Adrenal gland (tissue), 12 donors: ENCODE data around the gene COL23A1. TPM values are rescaled to one million over a fixed set of nuclear protein-coding genes. Genes with fewer than 3 reads are reported as not detected.

ENCODE experiments used
- DNase-seq, 7 donors: peaks; one replicate each; pipeline ENCODE4 v3.0.0-alpha.2; 2019 to 2020
- H3K27ac ChIP-seq, 5 donors: fragments of 200-600 bp; sonication (generic) in 4 of 5; 1 replicate in 3 of 5; 2 replicates in 2 of 5; pipeline versions ENCODE4 v1.5.1 to v1.8.0; 2016 to 2020; ENCODE audit warnings: mild to moderate bottlenecking in 1 of 5
- H3K27me3 ChIP-seq: fragments of 200-600 bp; 2 replicates; pipeline ENCODE4 v1.8.0; 2021
- H3K36me3 ChIP-seq, 2 donors: fragments of 200-600 bp; replicated peaks in 1 of 2; 1 replicate in 1 of 2; 2 replicates in 1 of 2; pipeline versions ENCODE4 v1.5.1 to v1.8.0; 2018 to 2022
- H3K4me1 ChIP-seq, 2 donors: fragments of 200-600 bp; replicated peaks in 1 of 2; 1 replicate in 1 of 2; 2 replicates in 1 of 2; pipeline versions ENCODE4 v1.5.1 to v1.8.0; 2018 to 2021
- H3K4me3 ChIP-seq, 4 donors: fragments of 200-600 bp; sonication (generic) in 3 of 4; one replicate each; pipeline ENCODE4 v1.5.1; 2016 to 2018
- H3K9me3 ChIP-seq, 3 donors: fragments of 200-600 bp; sonication (generic) in 1 of 3; replicated peaks in 1 of 3; 1 replicate in 2 of 3; 2 replicates in 1 of 3; pipeline versions ENCODE4 v1.5.1 to v1.8.0; 2016 to 2021
- POLR2A ChIP-seq, 2 donors: fragments of 450-650 bp; IDR thresholded peaks; one replicate each; pipeline ENCODE4 v1.6.1; 2017; ENCODE audit warnings: antibody characterized with exemption in 2 of 2, mild to moderate bottlenecking in 2 of 2, moderate library complexity in 1 of 2
- WGBS, 4 donors: extraction: QIAGEN DNeasy Blood & Tissue Kit in 2 of 4; methylation state at CpG; one replicate each; pipeline versions ENCODE4 v1.1.5 to v1.1.7; 2013 to 2017; 5-methylcytosine and 5-hydroxymethylcytosine counted together
- intact Hi-C, 2 donors: fragments of 100-400 bp; cut with DNase I; formaldehyde crosslinking; loops; one replicate each; pipeline versions ENCODE4 v1.14.1 to v1.15.0; 2022 to 2023
- polyA plus RNA-seq, 3 donors: library from polyadenylated mRNA; stranded (reverse); fragments of 200-250 nt in 2 of 3; fragments of 350-450 nt in 1 of 3; fragmentation: Illumina TruSeq in 1 of 3; extraction: RNeasy Lipid Tissue Mini Kit (QIAGEN cat#74804) in 1 of 3; gene quantifications; one replicate each; pipeline ENCODE4 v1.2.3, GENCODE V29; 2013 to 2014
- total RNA-seq, 9 donors: library from RNA; depleted of rRNA in 4 of 9; stranded (reverse); fragments of >200 nt in 4 of 9; fragments of 120-200 nt in 1 of 9; fragmentation: NEBNext Ultra II Directional in 1 of 9; extraction: Animal tissue kit (Norgen Biotek cat#: 25700) in 1 of 9; gene quantifications; one replicate each; pipeline versions ENCODE4 v1.1.0 to v1.2.4, GENCODE V29; 2013 to 2023
- TF ChIP-seq, protein P1 (sequence below), 6 experiments: fragments of 450-650 bp in 4 of 6; fragments of 200-600 bp in 2 of 6; sonication (generic) in 1 of 6; IDR thresholded peaks; 1 replicate in 5 of 6; 2 replicates in 1 of 6; pipeline versions ENCODE4 v1.5.1 to v1.8.0; 2016 to 2021; ENCODE audit warnings: antibody characterized with exemption in 6 of 6, mild to moderate bottlenecking in 2 of 6, moderate library complexity in 1 of 6
- donor health status: healthy with polysubstance abuse.
- donor health status: Bipolar disorder and iron deficiency.
- donor health status: DM: yes; HTN: yes; CAD: no.
- donor health status: DM: no; HTN: no; CAD: no.
- donor health status: DM: no; HTN: no; CAD: no.
- donor health status: DM: yes; HTN: yes; CAD: no.

The COL23A1 gene
- total and polyA plus RNA-seq, 12 donors, result 0.09 to 4.4 (median 0.88) TPM

GRCh38 chr5:178428341-178429155, 161.6 kb downstream of the COL23A1 start:
- Histone ChIP-seq H3K27me3 (no peaks in the 10 kb centered on the region), H3K27ac (peak overlapping the region in 2 of 5 donors; percentile 8 to 83), H3K4me1 (no peaks in the 10 kb centered on the region), H3K36me3 (no peaks in the 10 kb centered on the region), H3K9me3 (no peaks in the 10 kb centered on the region), H3K4me3 (no peak overlapping the region)
- intact Hi-C loops, result no loop called here
- no peak for TF ChIP-seq POLR2A (IDR thresholded peaks at IDR 0.05)
- TF ChIP-seq, protein P1, sequence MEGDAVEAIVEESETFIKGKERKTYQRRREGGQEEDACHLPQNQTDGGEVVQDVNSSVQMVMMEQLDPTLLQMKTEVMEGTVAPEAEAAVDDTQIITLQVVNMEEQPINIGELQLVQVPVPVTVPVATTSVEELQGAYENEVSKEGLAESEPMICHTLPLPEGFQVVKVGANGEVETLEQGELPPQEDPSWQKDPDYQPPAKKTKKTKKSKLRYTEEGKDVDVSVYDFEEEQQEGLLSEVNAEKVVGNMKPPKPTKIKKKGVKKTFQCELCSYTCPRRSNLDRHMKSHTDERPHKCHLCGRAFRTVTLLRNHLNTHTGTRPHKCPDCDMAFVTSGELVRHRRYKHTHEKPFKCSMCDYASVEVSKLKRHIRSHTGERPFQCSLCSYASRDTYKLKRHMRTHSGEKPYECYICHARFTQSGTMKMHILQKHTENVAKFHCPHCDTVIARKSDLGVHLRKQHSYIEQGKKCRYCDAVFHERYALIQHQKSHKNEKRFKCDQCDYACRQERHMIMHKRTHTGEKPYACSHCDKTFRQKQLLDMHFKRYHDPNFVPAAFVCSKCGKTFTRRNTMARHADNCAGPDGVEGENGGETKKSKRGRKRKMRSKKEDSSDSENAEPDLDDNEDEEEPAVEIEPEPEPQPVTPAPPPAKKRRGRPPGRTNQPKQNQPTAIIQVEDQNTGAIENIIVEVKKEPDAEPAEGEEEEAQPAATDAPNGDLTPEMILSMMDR (IDR thresholded peaks at IDR 0.05), result no peak
- peak in 3 of 7 donors; percentile 11 to 62 (median 54) for DNase-seq
- 65 to 77% (median 68%) methylated on average over 4 to 20 of the region's 20 CpGs for WGBS, 4 donors

DNA sequence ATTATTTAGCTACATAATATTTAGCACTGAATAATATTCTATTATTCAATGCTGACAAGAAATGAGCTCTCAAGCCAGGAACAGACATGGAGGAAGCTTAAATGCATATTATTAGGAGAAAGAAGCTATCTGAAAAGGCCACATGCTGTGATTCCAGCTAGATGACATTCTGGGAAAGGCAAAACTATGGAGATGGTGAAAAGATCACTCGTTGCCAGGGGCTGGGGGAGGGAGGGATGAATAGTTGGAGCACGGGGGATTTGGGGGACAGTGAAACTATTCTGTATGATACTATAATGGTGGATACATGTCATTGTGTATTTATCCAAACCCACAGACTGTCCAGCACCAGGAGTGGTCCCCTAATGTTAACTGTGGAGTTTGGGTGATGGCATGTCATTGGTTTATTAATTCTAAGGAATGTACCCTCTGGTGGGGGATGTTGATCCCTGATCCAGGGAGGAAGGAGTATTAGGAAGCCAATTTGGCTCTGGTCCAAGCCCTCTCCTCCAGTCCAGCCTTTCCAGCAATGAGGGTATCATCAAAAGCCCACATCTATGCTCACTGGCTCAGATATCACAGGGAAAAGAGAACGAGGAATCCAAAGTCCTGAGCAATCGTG, 162.5 kb downstream of the COL23A1 start:
- Histone ChIP-seq H3K4me3 (no peak overlapping the region), H3K27ac (peak overlapping the region in 1 of 5 donors; percentile 83), H3K36me3 (no peaks in the 10 kb centered on the region), H3K9me3 (no peaks in the 10 kb centered on the region), H3K27me3 (no peaks in the 10 kb centered on the region), H3K4me1 (no peaks in the 10 kb centered on the region)
- TF ChIP-seq POLR2A (IDR thresholded peaks at IDR 0.05), result no peak
- TF ChIP-seq, protein P1 (IDR thresholded peaks at IDR 0.05), result no peak
- DNase-seq, result peak in 1 of 7 donors; percentile 5
- WGBS, 4 donors, result 72 to 80% (median 76%) methylated on average over 4 of the region's 4 CpGs
- intact Hi-C loops, result no loop called here

DNA sequence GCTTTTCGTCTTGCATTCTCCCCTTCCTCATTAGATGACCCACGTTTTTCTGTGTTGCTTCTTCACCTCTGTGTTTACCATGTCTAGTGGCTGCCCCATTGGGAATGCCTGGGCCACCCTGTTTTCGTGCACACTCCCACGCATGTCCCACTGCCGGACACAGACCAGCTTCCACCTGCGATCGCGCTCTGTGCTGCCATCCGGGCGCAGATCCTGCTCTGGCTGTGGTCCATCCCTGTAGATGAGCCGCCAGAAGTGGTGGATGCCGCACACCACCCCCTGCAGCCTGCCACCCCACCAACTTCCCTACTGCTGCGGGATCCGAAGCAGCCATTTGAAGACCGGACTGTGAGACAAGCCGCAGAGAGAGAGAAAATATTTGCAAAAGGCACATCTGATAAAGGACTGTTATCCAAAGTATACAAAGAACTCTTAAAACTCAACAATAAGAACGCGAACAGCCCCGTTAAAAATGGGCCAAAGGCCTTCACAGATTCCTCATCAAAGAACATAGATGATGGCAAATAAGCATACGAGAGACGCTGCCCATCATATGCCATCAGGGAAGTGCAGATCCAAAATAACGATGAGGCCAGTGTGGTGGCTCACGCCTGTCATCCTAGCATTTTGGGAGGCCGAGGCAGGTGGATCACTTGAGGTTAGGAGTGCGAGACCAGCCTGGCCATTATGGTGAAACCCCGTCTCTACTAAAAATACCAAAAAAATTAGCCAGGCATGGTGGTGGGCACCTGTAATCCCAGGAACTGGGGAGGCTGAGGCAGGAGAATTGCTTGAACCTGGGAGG, 163.7 kb downstream of the COL23A1 start:
- DNase-seq, result peak in 1 of 7 donors; percentile 39
- 86 to 91% (median 89%) methylated on average over 26 of the region's 26 CpGs for WGBS, 4 donors
- intact Hi-C loops, result no loop called here

More for the DNA sequence above, 163.7 kb downstream of the COL23A1 start:
- no peak for TF ChIP-seq POLR2A (IDR thresholded peaks at IDR 0.05)
- TF ChIP-seq, protein P1 (IDR thresholded peaks at IDR 0.05), result no peak
- Histone ChIP-seq H3K27ac (no peak overlapping the region), H3K27me3 (no peaks in the 10 kb centered on the region), H3K9me3 (no peaks in the 10 kb centered on the region), H3K36me3 (no peaks in the 10 kb centered on the region), H3K4me1 (no peaks in the 10 kb centered on the region), H3K4me3 (no peak overlapping the region)
